ENCODE data around the gene DLGAP4. TPM values are rescaled to one million over a fixed set of nuclear protein-coding genes. Genes with fewer than 3 reads are reported as not detected.

Gene DLGAP4
- total and polyA plus RNA-seq, 9 of the 15 experiments (the other 6 are each of a cell fraction or from before 2014, with no cell fraction given): 0.31 to 34.1 (median 4.5) TPM

GRCh38 chr20:36364506-36364905 is 58.4 kb downstream of the DLGAP4 start (continued):
- no peak for TF ChIP-seq ZFX (CRISPR knock-in tag; IDR thresholded peaks at IDR 0.05)
- no peak for TF ChIP-seq NELFE (IDR thresholded peaks at IDR 0.05; ENCODE audit: insufficient read depth, insufficient read length)
- TF ChIP-seq, protein P1, sequence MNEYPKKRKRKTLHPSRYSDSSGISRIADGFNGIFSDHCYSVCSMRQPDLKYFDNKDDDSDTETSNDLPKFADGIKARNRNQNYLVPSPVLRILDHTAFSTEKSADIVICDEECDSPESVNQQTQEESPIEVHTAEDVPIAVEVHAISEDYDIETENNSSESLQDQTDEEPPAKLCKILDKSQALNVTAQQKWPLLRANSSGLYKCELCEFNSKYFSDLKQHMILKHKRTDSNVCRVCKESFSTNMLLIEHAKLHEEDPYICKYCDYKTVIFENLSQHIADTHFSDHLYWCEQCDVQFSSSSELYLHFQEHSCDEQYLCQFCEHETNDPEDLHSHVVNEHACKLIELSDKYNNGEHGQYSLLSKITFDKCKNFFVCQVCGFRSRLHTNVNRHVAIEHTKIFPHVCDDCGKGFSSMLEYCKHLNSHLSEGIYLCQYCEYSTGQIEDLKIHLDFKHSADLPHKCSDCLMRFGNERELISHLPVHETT (CRISPR knock-in tag; conservative IDR thresholded peaks at IDR 0.05 in 1 of 2, IDR thresholded peaks at IDR 0.05 in 1 of 2): no peak
- TF ChIP-seq PTTG1 (tag; IDR thresholded peaks at IDR 0.05; ENCODE audit: low read depth): no peak
- TF ChIP-seq MEIS2 (IDR thresholded peaks at IDR 0.05; ENCODE audit: partially characterized antibody): no peak

GRCh38 chr20:36366623-36367369 is 60.7 kb downstream of the DLGAP4 start:
- ChIA-PET CTCF (ENCODE audit: low intra/inter-chr PET ratio) (no interaction called here), POLR2A (interaction anchor here (0.6 to 0.8 kb wide), 2 partner anchors 17 to 713 kb away, joined by 3 read pairs; no protein-coding TSS in a partner anchor)
- Histone ChIP-seq H3K27me3 (ENCODE audit: control insufficient read depth in 2 of 2, insufficient read depth in 2 of 2, low read length in 2 of 2) (peaks cover 16 to 67% of the 10 kb centered on the region in 2 experiments), H3K4me1 (replicated peaks in 1 of 2; ENCODE audit: control insufficient read depth in 2 of 2, insufficient read depth in 2 of 2, low read length in 2 of 2) (peaks cover 0 to 8% of the 10 kb centered on the region in 2 experiments; a peak in 2 of 5 replicates), H2AFZ (ENCODE audit: low read depth, low read length) (no peak overlapping the region), H3K9ac (ENCODE audit: insufficient read depth in 1 of 2, low read depth in 2 of 2, low read length in 2 of 2) (no peak overlapping the region), H3K4me3 (no peak overlapping the region), H3K36me3 (ENCODE audit: control insufficient read depth, insufficient read depth, low read length) (no peaks in the 10 kb centered on the region), H3K27ac (ENCODE audit: extremely low read depth, low read depth, low read length) (no peak overlapping the region), H3K79me2 (ENCODE audit: control insufficient read depth, insufficient read depth, low read length) (no peaks in the 10 kb centered on the region), H3K4me2 (ENCODE audit: insufficient read depth, low read length) (no peak overlapping the region), H3K9me3 (replicated peaks; ENCODE audit: control insufficient read depth, insufficient read depth, low read depth, low read length) (no peaks in the 10 kb centered on the region), H4K20me1 (replicated peaks; ENCODE audit: control insufficient read depth, insufficient read depth, low read length) (peaks cover 11% of the 10 kb centered on the region), H3K9me1 (ENCODE audit: control insufficient read depth, insufficient read depth, low read length) (no peaks in the 10 kb centered on the region)
- DNase-seq (ENCODE audit: extremely low read depth in 1 of 4, low spot score in 3 of 4) (no peak), FAIRE-seq (no peak), ATAC-seq (no peak)
- no peak for TF ChIP-seq POLR3A (IDR thresholded peaks at IDR 0.05; ENCODE audit: borderline replicate concordance, extremely low read depth, insufficient read depth, insufficient read length)
- no peak for TF ChIP-seq PHB (CRISPR knock-in tag; IDR thresholded peaks at IDR 0.05)
- TF ChIP-seq SMARCA5 (IDR thresholded peaks at IDR 0.05): no peak
- TF ChIP-seq FOXJ3 (CRISPR knock-in tag; IDR thresholded peaks at IDR 0.05): no peak
- peak; percentile 27; the same call in 1 of the 2 replicates for TF ChIP-seq ZNF316 (IDR thresholded peaks at IDR 0.05)
- intact Hi-C loops (cut with micrococcal nuclease) (no loop called here), in situ Hi-C loops (cut with MboI) (no loop called here)
- 2% methylated on average over 14 of the region's 16 CpGs for WGBS (ENCODE audit: insufficient coverage, low coverage, missing lambda C conversion rate)
- BruUV-seq (replicated peaks): no TSS peak

All from K562 (cell line).